Measurements from ENCODE around the gene BORCS6.

The BORCS6 gene

DNA sequence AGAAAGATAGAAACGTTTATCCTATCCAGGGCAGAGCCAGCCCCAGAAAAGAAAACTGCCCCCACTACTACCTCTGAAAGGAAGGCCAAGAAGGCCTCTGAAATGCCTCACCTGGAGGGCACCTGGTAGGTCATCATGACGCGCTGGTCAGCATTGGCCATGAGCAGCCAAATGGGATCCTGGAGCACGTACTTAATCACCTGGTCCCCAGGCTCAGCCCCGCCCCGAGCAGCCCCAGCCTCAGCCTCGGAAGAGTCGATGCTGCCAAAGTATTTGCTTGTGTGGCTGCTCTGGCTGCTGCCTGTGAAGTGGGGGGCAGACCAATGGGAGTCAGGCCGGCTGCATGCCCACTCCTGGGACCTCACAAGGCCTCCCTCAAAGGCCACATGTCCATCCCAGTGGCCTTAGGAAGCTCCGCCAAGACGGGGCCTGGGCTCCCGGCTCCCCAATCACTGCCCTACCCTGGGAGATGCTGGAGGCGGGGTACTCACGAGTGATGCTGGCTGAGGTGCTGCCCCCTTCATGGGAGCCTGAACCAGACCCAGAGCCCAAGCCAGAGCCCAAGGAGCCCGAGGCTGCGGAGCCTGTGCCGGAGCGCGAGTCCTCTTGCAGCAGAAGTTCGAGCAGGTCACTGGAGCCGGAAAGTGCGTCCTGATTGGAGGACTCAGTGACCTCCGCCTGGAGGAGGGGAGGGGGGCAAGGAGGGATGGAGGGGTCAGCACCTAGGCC is 47.7 kb downstream of the BORCS6 start:
- no peak for DNase-seq (ENCODE audit: low spot score)

DNA sequence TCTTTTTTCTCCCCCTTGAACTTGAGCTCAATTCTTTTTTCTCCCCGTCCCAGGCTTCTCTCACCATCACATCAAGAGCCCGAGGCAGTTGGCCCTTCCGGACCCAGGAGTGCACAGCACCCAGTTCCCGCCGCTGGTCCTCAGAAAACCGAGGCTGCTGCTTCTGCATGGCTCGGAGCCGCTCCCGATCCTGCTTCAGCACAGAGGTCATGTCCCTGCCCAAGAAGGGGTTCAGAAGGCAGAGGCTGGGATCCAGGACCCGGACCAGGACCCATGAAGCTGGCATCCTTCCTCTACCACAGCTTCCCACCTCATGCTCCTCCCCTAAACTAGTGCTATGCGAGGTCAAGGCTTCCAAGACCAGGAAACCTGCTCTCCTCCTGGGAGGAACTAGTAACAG is 48.2 kb downstream of the BORCS6 start:
- DNase-seq (ENCODE audit: low spot score) = no peak

DNA sequence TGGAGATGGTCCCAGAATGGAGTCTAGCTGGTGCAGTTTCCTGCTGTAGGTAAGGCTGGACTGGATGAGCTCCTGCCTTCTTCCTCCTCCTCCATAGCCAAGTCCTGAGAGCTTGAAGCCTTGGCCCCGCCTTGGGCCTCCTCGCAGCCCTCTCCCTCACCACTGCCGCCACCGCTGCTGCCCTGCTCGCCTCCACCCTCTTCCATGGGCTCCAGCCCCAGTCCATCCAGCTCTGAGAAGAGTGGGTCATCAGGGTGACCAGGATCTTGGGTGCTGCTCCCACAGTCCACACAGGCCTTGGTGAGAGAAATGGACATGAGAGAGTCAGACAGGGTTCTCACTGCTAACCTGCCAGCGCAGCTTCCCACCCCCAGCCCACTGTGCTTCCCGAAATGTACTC is 48.9 kb downstream of the BORCS6 start:
- no peak for DNase-seq (ENCODE audit: low spot score)

DNA sequence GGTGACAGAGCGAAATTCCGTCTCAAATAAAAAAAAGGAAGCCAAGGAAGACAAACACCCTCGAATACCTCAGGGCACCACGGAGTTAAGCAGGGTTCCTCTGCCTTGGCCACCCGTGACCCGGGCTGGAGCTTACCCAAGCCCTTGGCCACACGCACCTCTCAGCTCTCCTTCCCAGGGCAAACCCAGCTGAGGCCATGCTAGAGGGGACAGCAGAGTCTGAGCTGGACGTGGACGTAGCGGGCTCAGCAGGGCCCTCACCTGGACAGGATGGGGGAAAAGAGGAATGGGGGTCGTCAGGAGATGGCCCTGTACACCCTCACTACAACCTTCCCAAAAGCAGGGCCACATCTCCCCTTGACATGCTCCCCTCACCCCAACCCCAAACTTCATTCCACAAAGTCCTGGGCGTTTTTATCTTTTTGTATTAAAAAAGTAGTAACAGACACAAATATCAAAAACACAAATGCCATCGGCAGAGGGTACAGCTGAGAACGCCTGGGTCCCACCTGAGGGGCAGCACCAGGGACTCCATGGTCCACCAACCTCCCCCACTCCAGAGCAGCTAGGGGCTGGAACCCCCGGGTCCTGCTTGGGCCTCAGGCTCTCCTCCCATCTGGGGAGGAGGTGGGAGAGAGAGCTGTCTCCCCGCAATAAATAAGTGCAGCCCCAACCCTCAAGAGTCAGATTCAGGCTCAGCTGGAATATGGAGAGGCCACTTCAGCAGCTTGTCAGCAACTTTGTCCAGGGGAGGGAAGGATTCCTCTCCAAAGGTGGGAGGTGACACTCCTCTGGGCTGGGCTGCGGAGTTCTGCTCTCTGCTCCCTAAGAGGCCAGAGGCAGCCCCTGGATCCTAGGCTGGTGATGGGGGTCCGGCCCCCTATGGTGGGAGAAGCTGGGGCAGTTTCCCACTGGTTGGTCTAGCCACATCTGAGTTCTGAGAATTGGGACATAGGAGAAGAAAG is 49.6 kb downstream of the BORCS6 start:
- no peak for DNase-seq (ENCODE audit: low spot score)

DNA sequence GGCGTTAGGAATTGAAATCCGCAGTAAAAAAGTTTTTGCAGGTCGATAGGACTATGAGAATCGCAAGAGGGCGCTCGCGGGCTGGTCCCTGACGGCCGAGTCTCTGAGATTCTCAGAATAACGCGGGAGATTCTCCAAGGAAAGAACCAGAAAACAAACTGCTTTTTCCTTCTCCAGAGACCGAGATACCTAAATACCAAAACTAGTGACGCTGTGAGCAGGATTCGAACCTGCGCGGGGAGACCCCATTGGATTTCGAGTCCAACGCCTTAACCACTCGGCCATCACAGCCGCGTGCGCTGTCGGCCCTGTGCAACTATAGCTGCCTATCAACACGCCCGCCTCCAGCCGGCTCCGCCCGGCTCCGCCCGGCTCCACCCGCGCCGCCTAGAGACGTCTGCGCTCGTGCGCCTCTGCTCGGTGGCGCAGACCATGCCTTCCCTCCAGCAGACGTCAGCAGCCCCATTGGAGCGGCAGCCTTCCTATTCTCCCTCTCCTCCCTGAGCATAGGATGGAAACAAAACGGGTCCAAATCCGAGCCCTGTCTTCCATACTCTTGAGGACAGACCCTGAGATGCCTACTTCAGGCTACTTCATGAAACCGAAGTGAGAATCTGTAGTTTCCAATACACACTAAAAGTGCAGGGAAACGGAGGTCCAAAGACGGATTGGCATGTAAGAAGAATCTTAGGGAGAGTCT is 51.2 kb downstream of the BORCS6 start:
- DNase-seq (ENCODE audit: low spot score) = peak; percentile 93

DNA sequence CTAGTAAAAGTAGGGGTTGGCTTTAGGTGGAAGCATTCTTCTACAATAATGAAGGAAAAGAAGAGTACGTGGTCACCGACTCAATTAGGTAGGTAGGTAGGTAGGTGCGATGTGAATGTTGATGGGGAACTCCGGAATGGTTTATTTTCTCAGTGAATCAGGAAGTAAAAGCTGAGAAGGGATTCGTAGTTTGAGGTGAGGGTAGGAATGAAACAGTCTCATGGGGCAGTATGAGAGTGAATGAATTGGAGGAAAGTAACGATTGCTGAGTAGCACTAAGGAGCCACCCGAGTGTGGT is 51.7 kb downstream of the BORCS6 start:
- DNase-seq (ENCODE audit: low spot score) = no peak

Measured in AG08395 (cell line).